Neutrophil (primary cell): ENCODE data around the gene OXER1.

Experiments
- H3K27ac ChIP-seq: fragments of 200-600 bp; sonication (generic); 2 replicates; pipeline ENCODE4 v1.5.1; 2016; ENCODE audit warnings: mild to moderate bottlenecking, moderate library complexity
- H3K27me3 ChIP-seq: fragments of 200-600 bp; sonication (generic); 2 replicates; pipeline ENCODE4 v1.6.0; 2016; ENCODE audit warnings: mild to moderate bottlenecking
- H3K36me3 ChIP-seq: fragments of 200-600 bp; sonication (generic); 2 replicates; pipeline ENCODE4 v1.5.1; 2017
- H3K4me1 ChIP-seq, 2 experiments: fragments of 200-600 bp in 1 of 2; sonication (generic) in 1 of 2; 1 replicate in 1 of 2; 2 replicates in 1 of 2; pipeline versions ENCODE4 v1.5.1 to v1.6.1; 2013 to 2016; ENCODE audit warnings: low read depth in 1 of 2, low read length in 1 of 2, mild to moderate bottlenecking in 1 of 2, moderate library complexity in 1 of 2; ENCODE audit not compliant: control insufficient read depth in 1 of 2, insufficient read depth in 1 of 2
- H3K4me3 ChIP-seq, 2 experiments: fragments of 200-600 bp in 1 of 2; sonication (generic) in 1 of 2; 1 replicate in 1 of 2; 2 replicates in 1 of 2; pipeline ENCODE4 v1.5.1; 2013 to 2016; ENCODE audit warnings: low read depth in 1 of 2, low read length in 1 of 2, mild to moderate bottlenecking in 1 of 2, moderate library complexity in 1 of 2
- H3K9me3 ChIP-seq: fragments of 200-600 bp; sonication (generic); 2 replicates; pipeline ENCODE4 v1.5.1; 2016
- TF ChIP-seq, protein P1 (sequence below): fragments of 200-600 bp; sonication (generic); IDR thresholded peaks from 2 replicates; pipeline ENCODE4 v1.5.1; 2016; ENCODE audit warnings: antibody characterized with exemption

OXER1 gene

DNA sequence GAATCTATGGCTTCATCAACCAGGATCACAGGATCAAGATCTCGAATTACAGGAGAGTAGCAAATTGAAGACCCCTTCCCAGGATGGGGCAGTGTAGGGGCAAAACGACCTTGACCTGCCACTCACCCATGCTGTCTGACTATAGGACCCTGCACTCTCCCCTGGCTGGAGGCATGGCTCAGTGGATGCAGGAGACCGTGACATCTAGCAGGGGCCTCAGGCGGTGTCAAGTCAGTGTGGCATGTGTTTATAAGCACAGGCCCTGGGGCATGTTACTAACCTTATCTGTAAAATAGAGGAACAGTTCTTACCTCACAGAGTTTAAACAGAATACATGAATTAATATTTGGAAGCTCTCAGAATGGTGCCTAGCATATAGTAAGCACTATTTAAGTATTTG, 24.9 kb upstream of the OXER1 start:
- Histone ChIP-seq H3K36me3 (no peaks in the 10 kb centered on the region), H3K4me1 (peaks cover 16 to 17% of the 10 kb centered on the region in 2 experiments), H3K9me3 (no peaks in the 10 kb centered on the region), H3K27me3 (peaks cover 7% of the 10 kb centered on the region), H3K27ac (no peak overlapping the region), H3K4me3 (no peak overlapping the region)
- TF ChIP-seq, protein P1, sequence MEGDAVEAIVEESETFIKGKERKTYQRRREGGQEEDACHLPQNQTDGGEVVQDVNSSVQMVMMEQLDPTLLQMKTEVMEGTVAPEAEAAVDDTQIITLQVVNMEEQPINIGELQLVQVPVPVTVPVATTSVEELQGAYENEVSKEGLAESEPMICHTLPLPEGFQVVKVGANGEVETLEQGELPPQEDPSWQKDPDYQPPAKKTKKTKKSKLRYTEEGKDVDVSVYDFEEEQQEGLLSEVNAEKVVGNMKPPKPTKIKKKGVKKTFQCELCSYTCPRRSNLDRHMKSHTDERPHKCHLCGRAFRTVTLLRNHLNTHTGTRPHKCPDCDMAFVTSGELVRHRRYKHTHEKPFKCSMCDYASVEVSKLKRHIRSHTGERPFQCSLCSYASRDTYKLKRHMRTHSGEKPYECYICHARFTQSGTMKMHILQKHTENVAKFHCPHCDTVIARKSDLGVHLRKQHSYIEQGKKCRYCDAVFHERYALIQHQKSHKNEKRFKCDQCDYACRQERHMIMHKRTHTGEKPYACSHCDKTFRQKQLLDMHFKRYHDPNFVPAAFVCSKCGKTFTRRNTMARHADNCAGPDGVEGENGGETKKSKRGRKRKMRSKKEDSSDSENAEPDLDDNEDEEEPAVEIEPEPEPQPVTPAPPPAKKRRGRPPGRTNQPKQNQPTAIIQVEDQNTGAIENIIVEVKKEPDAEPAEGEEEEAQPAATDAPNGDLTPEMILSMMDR = no peak

DNA sequence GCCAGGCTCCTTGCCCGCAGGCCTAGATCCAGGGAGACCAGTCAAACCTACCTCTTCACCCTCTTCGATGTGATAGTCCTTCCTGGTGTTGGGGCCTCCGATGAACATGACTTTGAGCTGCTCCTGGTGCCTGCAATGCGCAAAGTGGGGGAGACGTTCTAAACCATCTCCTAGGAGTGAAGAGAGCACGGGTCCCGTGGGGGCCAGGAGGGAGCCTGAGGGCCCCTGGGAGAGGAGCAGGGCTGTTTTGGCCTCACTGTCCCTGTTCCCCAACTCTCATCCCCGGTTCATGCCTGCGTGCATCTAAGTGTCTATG, 24.5 kb upstream of the OXER1 start:
- H3K27me3 ChIP-seq = peaks cover 5% of the 10 kb centered on the region

DNA sequence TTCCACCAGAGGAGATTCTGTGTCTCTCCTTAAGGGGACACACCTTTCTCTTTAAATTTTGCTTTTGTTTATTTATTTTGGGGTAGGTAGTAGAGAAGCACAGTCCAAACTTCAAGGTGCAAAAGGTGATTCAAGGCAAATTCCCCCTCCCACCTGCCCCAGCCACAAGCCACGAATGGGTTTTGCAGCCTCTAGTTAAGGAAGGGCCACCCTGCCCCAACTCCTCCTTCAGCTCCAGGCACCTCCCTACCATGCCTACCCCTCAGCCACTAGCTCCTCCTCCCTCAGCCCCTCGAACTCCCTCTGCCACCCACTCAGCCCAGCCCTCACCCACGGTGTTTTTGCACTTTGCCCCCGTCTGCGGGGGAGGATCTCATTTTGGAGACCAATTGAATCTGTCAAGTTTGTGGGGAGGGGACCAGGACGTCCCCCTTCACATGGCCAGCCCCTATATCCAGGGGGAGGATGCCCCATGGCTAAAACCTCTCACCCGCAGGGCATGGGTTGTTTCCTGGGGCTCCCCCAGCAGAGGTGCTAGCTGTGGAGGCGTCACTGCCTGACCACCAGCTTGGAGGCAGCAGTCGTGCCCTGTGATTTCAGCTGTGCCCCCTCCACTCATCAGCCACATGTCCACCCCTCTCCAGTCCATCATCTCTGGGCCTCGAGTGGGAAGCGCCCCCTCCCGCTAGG, 24.0 kb upstream of the OXER1 start:
- no peaks in the 10 kb centered on the region for H3K36me3 ChIP-seq
- TF ChIP-seq, protein P1 = no peak
- H3K4me3 ChIP-seq = no peak overlapping the region
- H3K9me3 ChIP-seq = no peaks in the 10 kb centered on the region
- no peaks in the 10 kb centered on the region for H3K27me3 ChIP-seq
- H3K27ac ChIP-seq = no peak overlapping the region
- H3K4me1 ChIP-seq = peaks cover 7 to 8% of the 10 kb centered on the region in 2 experiments

More for the DNA sequence above, 24.5 kb upstream of the OXER1 start:
- H3K27ac ChIP-seq = no peak overlapping the region
- H3K9me3 ChIP-seq = no peaks in the 10 kb centered on the region
- H3K4me1 ChIP-seq = peaks cover 11 to 12% of the 10 kb centered on the region in 2 experiments
- TF ChIP-seq, protein P1 = no peak
- H3K36me3 ChIP-seq = no peaks in the 10 kb centered on the region
- no peak overlapping the region for H3K4me3 ChIP-seq

DNA sequence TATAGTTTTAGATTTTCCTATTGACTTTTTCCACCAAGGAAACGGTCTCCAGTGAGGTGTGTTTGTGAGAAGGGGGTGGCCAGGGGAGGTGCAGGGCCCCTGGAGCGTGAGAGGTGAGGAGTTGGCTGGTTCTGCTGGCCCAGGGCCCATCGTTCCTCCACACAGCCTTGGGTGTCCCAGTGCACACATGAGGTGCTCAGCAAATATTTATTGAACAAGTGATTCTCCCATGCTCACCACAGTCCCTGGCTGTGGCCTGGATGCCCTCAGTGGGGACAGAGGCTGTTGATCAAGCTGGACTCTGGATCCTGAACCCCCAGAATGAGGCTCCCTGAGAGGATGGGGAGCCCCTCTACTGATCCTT, 23.5 kb upstream of the OXER1 start:
- TF ChIP-seq, protein P1 = no peak

DNA sequence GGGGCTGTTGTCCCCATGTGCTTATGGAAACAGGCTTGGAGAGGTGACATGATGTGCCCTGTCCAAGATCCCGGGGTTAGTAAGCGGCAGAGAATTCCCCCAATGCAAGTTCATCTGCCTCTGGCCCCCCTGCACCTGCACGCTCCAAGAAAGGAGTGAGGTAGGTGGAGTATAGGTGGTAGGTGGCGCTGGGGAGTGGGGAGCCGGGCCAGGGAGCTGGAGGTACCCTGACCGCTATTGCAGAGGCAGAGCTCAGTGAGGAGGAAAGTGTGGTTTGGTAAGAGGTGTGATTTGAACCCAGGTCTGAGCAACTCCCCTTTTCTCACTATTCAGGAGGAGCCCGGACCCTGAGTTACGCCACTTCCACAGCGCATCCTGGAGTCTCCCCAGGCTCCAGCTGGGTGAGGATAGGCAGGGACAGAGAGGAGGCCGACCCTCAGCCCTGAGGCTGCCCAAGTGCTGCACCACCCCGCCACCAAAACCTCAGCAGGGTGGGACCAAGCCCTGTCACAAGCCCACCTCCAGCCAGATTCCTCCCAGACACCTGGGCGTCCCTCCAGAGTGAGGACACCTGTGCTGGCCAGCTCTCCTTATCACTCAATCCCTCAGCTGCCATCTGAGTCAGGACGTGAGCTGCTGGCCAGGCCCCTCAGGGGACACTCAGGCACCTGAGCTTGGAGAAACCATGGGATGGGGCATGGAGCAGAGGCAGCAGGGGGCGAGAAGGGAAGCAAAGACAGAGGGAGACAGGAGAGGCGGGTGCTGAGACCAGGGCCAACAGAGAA, 22.8 kb upstream of the OXER1 start:
- H3K27ac ChIP-seq = no peak overlapping the region
- peaks cover 3 to 4% of the 10 kb centered on the region in 2 experiments for H3K4me1 ChIP-seq
- no peaks in the 10 kb centered on the region for H3K9me3 ChIP-seq
- TF ChIP-seq, protein P1 = no peak
- H3K4me3 ChIP-seq = no peak overlapping the region
- H3K36me3 ChIP-seq = no peaks in the 10 kb centered on the region
- H3K27me3 ChIP-seq = no peaks in the 10 kb centered on the region

More for the DNA sequence above, 23.5 kb upstream of the OXER1 start:
- Histone ChIP-seq H3K4me3 (no peak overlapping the region), H3K9me3 (no peaks in the 10 kb centered on the region), H3K4me1 (peaks cover 7 to 8% of the 10 kb centered on the region in 2 experiments), H3K36me3 (no peaks in the 10 kb centered on the region), H3K27me3 (no peaks in the 10 kb centered on the region), H3K27ac (no peak overlapping the region)
